GM21381 (cell line): ENCODE results near the gene NRCAM.

Source experiments
- ATAC-seq: cut with Tn5 transposase; IDR thresholded peaks from one replicate; pipeline ENCODE4 v1.9.1; 2021; ENCODE audit warnings: mild to moderate bottlenecking, moderate library complexity; ENCODE audit not compliant: unreplicated experiment

The NRCAM gene

DNA sequence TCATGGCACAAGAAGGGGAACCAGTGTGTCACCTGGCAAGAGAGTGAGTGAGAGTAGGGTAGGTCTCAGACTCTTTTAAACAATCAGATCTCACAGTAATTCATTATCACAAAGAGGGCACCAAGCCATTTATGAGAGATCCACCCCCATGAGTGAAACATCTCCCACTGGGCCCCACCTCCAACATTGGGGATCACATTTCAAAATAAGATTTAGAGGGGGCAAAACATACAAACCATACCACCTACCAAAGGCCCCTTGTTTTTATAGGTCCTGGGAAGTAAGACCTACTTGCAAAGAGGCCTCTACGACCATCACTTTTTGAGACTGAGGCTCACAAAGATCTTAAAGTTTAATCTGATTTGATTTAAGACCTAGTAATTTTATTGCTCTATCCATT lies 134.9 kb downstream of the NRCAM start:
- no peak for ATAC-seq

- ATAC-seq, result no peak
Measured at GRCh38 chr7:108316708-108317107, 139.5 kb downstream of the NRCAM start.

DNA sequence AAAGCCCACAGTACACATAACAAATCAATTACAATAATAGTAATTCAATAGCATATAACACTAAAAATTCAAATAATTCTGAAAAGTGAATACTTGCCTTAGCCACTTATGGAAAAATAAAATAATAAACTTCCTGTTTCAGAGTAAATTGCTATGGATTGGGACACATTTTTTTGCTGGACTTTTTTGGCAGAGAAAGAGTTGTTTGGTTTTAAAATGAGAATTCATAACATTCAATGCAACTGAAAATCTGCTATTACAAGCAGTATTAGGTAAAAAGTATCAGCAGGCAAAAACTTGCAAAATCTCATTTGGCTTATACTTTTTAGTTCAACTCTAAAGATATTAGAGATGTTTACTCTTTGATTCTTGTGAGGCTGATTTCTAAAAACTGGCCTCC lies 141.7 kb downstream of the NRCAM start:
- ATAC-seq, result no peak

DNA sequence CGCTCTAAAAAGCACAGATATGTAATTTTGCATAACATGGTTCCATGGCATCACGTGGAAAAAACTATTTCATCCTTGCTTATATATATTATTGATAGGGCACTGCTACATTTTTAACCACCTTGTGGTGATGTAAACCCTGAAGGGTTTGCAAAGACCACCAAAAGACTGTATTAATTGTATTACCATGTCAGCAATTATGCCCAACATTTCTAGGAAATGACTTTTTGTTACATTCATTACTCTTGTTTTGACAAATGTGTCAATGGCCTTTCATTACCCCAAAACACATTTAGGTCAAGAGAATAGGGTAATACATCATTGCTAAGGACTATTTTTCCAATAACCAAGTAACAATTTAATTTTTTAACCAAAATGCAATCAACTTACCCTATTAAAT lies 142.2 kb downstream of the NRCAM start:
- ATAC-seq, result no peak

DNA sequence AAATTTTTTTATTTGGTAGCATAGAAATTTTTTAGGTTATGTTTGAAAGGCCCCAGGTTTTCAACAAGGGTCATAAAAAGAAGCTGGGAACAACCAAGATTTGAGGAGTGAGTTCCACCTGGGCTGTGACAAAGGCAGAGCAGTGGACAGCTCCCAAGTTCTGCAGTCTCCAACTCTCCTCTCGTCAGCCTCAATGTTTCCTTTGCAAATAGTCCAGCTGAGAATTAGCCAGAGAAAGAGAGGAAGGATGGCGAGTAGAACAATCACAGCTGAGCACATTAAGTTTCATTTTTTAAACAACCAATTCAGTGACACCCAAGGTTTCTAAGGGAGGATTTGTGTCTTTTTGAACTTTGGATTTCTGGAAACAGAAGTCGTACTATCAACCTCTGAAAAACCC lies 143.2 kb downstream of the NRCAM start:
- ATAC-seq, result no peak

GRCh38 chr7:108311446-108312168 lies 144.6 kb downstream of the NRCAM start:
- no peak for ATAC-seq

GRCh38 chr7:108310351-108310750 lies 145.9 kb downstream of the NRCAM start:
- no peak for ATAC-seq

GRCh38 chr7:108308903-108309302 lies 147.3 kb downstream of the NRCAM start:
- peak; percentile 54 for ATAC-seq

- no peak for ATAC-seq
Measured at GRCh38 chr7:108308276-108308675, 148.0 kb downstream of the NRCAM start.

DNA sequence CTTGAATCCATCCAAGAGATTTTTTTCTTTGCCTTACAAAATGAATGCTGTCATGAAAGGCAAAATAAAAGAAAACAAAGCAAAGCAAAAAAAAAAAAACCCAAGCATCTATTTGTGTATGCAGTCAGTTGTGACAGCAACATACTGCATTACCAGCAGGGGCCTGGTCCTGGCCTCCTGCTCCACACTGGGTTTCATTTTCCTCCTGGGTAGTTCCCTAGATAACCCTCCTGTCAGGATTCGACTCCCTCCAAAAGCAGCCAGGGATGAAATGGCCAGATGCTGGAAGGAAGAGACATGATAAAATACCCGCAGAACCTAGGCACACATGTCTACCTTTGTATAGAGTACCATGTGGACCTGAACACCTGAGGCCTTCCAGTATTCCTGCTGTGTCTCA lies 148.6 kb downstream of the NRCAM start:
- no peak for ATAC-seq

DNA sequence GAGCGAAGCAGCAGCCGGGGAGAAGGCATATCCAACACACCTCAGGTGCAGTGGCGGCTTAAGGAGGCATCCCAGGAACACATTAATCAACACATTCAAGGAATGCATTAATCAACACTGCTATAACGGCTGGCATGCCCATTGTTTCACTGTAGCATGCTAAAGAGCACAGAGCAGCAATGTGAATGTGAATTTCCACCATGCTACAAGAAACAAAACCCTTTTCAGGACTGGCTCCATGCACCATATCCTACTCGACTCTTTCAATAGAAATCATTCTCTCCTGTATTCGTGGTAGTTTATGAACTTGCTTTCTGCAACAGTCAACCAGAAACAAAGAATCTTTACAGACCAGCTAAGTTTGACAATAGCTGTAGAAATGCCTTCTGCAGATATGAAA lies 149.0 kb downstream of the NRCAM start:
- ATAC-seq, result no peak

DNA sequence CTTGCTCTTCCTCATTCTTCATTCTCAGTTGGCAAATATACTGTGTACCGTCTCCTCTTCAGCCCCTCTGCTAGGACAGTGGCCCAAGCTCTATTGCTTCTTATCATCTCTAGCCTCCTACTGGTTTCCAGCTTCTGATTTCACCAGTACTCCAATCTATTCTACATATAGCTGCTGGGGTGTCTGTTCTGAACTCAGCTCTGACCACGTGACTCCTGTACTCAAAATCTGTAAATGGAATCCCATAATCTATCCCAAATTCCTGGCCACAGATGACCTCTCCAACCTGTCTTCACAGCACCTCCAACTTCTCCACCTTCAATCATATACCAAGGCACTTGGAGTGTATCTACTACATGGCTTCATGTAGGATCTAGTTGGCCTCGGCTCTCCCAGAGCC lies 152.9 kb downstream of the NRCAM start:
- ATAC-seq, result no peak

DNA sequence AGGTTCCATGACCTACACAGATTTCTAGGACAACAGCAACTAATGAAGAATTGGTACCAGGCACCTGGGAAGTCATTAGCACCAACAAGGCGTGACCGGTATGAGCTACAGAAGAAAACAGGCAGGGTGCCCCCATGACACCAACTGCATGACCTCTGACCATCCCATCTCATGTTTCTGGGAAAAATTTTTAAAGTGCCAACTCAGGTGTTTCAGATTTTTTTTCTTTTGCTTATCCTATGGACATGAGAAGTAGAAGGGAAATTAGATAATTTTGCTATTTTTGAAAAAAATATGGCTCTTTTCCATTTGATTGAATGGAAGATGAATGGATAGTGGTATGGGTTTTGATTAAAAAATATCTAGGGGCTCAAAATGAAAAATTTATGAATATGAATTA lies 154.8 kb downstream of the NRCAM start:
- ATAC-seq, result no peak

DNA sequence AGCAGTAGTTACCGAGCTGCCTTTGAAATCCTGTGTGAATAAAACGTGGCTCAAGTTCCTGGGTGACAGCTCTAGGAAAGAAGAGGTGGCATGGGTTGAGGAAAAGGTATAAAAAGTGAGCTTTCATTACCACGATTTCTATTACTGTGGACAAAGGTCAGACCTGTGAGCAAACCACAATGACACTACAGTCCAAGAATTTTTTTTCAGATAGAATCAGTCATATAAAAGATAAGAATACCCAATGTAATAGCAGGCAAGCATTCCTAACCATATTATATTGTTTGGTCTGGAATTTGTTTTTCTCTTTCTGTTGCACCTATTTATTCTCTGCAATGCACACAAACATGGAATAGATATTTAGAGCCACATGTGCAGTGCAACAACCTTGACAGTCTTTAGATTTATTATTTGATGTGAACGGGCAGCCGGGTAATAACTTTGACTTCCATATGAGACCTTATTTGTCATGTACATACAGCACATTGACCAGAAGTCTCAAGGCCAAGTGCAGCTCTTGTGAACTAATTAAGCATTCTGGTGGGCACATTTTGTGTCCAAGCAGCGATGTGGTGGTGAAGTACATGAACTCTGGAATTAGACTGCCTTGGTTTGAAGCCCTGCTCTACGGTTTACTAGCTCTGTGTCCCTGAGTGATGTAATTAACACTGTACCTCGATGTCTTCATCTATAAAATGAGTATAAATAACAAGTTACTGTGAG lies 156.8 kb downstream of the NRCAM start:
- ATAC-seq, result no peak

GRCh38 chr7:108296911-108297310 lies 159.3 kb downstream of the NRCAM start:
- no peak for ATAC-seq

DNA sequence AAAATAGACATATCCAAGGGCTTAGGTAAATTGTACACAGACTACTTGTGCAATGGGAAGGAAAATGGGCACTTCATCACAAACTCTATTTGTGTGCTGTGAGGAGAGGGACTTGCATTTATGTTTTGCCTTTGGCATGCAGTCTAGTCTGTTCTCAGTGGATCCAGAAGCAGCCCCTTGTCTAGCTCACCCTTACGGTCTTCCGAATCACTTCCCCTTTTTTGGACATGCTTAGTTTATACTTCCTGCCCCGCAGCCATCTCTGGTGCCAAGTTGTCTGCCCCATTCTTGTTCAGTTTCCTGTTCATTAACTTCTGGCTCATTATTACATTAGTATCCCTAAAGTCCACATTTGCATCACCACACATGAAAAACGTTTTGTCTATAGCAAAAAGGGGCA lies 161.6 kb downstream of the NRCAM start:
- ATAC-seq, result peak; percentile 96

DNA sequence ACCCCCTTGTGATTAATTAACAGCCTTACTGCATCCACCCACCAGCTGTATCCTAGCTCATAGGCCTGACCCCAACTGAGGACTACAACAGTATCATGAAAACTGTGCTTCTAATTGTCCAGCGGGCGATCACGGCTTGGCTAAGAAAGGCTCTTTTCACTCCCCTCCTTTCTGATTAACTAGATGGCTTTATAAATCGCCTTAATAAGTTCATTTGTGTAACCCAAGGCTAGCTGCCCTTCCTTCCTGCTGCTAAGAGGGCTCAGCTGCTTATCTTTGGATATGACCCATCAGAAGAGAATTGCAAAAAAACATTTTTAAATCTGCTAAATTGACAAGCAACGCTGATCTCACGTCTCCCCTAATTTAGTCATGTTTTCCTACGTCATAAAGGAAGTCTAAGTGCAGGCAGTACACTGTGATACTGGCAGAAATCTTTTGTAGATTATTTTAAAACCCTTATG lies 163.1 kb downstream of the NRCAM start:
- no peak for ATAC-seq

- no peak for ATAC-seq
Measured at GRCh38 chr7:108292541-108292940, 163.7 kb downstream of the NRCAM start.

- ATAC-seq, result no peak
Measured at GRCh38 chr7:108291791-108292440, 164.3 kb downstream of the NRCAM start.

DNA sequence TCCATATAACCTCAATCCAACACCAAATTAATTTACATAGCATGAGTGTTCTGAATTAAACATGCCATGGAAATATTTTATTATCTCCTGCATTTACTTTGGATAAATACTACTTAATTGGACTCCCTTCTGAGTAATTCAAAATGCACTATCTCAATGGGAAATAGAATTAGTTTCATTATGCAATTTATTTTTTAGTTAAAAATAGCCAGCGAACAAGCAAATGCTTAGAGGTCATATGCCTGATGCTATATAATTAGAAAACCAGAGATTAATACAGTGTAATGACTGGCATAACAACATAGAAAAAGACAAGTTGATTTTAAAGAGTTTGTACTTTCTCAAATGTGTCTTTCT lies 165.1 kb downstream of the NRCAM start:
- no peak for ATAC-seq

GRCh38 chr7:108290459-108291151 lies 165.6 kb downstream of the NRCAM start:
- ATAC-seq, result no peak
